Muscle layer of colon (tissue), 2 donors: ENCODE results near the gene CIAO3.

Source experiments
- H3K27ac ChIP-seq: one replicate; pipeline ENCODE4 v1.7.0; 2013; ENCODE audit warnings: low read depth, mild to moderate bottlenecking, low read length, moderate library complexity
- H3K27me3 ChIP-seq, 2 donors: one replicate each; pipeline ENCODE4 v1.7.0; 2013; ENCODE audit warnings: low read length in 2 of 2, mild to moderate bottlenecking in 2 of 2; ENCODE audit not compliant: insufficient read depth in 2 of 2, control insufficient read depth in 1 of 2
- H3K36me3 ChIP-seq: one replicate; pipeline ENCODE4 v1.7.0; 2013; ENCODE audit warnings: mild to moderate bottlenecking, low read length; ENCODE audit not compliant: insufficient read depth
- H3K4me1 ChIP-seq: one replicate; pipeline ENCODE4 v1.7.0; 2013; ENCODE audit warnings: mild to moderate bottlenecking, low read length; ENCODE audit not compliant: insufficient read depth
- H3K4me3 ChIP-seq, 2 donors: one replicate each; pipeline ENCODE4 v1.7.0; 2013; ENCODE audit warnings: low read length in 2 of 2, low read depth in 1 of 2, mild to moderate bottlenecking in 1 of 2, moderate library complexity in 1 of 2
- H3K9ac ChIP-seq: one replicate; pipeline ENCODE4 v1.7.0; 2013; ENCODE audit warnings: low read length
- H3K9me3 ChIP-seq: one replicate; pipeline ENCODE4 v1.7.0; 2013; ENCODE audit warnings: mild to moderate bottlenecking, low read length
- donor health status: abdominal sarcoma.
- donor health status: Adenocarcinoma of cecum.

CIAO3 gene

DNA sequence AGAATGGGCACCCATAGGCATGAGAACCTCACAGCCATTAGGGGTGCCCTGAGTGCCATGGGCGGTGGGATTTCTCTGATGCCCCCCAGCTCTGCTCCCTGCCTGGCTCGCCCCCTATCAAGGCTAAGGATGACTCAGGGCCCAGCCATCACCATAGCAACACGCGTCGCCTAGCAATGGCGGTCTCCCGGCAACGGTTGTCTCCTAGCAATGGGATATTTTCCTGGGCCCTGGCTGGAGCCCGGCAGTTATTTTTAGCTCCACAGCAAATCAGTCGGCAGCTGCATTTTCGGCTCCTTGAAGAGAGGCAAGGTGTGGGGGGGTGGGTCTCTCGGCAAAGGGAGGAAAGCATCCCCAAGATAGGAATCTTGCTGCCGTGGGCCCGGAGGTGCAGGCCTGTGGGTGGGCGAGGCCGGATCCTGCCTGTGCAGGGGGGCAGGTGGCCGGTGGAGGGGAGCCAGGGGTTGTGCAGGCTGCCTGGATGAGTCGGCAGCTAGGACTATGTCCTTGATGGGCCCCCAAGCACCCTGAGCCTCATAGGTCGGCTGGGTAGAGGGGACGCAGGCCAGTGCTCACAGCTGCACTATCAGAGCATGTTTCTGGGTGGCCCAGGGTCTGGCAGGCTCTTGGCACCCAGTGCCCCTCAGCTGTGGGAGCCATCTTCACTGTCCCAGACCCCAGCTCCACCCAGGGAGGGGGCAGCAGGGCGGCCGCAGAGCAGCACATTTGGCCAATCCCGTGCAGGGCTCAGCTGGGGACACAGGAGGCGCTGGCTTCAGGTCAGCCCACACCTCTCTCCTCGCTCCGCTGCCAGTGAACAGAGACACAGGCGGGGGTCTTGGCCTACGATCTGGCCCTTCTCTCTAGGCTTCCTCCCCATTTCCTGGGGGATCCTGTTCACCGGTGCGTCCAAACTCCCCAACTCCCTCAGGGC lies 31.0 kb downstream of the CIAO3 start:
- H3K36me3 ChIP-seq, result no peaks in the 10 kb centered on the region
- H3K27me3 ChIP-seq, result peaks cover 45 to 66% of the 10 kb centered on the region in 2 donors
- H3K9ac ChIP-seq, result no peak overlapping the region
- H3K4me3 ChIP-seq, result no peak overlapping the region
- peaks cover 3% of the 10 kb centered on the region for H3K4me1 ChIP-seq
- H3K27ac ChIP-seq, result no peak overlapping the region
- no peaks in the 10 kb centered on the region for H3K9me3 ChIP-seq

DNA sequence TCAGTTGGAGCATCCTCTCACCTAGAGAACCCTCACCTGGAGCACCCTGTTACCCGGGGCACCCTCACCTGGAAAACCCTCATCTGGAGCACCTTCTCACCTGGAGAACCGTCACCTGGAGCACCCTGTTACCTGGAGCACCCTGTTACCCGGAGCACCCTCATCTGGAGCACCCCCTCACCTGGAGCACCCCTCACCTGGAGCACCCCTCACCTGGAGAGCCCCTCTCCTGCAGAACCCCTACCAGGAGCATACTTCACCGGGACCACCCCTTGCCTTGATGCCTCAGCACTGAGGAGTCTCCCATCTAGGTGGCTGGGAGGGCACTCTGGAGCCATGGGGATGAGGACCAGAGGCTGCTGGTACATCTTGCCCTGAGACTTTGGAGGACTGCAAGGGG lies 31.8 kb downstream of the CIAO3 start:
- Histone ChIP-seq H3K9ac (no peak overlapping the region), H3K27ac (no peak overlapping the region), H3K36me3 (no peaks in the 10 kb centered on the region), H3K4me1 (no peaks in the 10 kb centered on the region), H3K9me3 (no peaks in the 10 kb centered on the region), H3K27me3 (peaks cover 50 to 69% of the 10 kb centered on the region in 2 donors), H3K4me3 (no peak overlapping the region)

DNA sequence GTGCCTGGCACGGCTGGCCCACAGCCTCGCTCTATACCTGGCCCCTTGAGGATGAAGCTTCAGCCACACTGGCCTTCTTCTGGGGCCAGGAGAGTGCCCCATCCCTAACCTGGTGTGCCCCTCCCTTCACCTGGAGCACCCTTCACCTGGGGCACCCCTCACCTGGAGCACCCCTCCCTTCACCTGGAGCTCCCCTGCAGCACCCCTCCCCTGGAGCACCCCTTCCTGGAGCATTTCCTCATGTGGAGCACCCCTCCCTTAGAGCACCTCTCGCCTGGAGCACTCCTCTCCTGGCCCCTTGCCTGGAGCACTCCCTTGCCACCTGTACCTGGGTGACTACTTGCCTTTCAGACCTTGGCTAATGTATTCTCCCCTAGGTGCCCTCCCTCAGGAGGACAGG lies 32.8 kb downstream of the CIAO3 start:
- no peak overlapping the region for H3K9ac ChIP-seq
- H3K36me3 ChIP-seq, result no peaks in the 10 kb centered on the region
- no peaks in the 10 kb centered on the region for H3K4me1 ChIP-seq
- no peaks in the 10 kb centered on the region for H3K9me3 ChIP-seq
- peaks cover 57 to 79% of the 10 kb centered on the region in 2 donors for H3K27me3 ChIP-seq
- no peak overlapping the region for H3K4me3 ChIP-seq
- H3K27ac ChIP-seq, result no peak overlapping the region

DNA sequence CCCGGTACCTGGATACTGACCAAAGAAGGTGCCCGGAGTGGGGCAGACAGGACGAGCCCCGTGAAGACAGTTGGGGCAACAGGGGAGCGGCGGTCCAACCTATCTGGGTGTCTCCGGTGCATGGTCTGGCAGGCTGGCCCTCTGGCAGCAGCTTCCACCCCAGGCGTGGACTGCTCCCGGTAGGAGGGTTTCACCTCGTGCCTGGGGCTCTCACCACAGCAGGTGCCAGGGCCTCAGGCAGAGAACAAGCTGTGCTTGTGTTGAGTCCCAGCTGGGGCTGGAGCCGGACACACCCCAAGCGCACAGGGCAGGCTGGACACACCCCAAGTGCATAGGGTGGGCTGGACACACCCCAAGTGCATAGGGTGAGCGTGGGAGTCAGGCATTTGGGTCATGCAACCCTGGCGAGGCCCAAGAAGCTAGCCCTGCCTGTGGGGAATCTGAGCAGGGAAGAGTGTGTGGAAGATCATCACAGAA lies 33.7 kb downstream of the CIAO3 start:
- Histone ChIP-seq H3K4me3 (no peak overlapping the region), H3K27me3 (peaks cover 59 to 88% of the 10 kb centered on the region in 2 donors), H3K27ac (no peak overlapping the region), H3K36me3 (no peaks in the 10 kb centered on the region), H3K4me1 (no peaks in the 10 kb centered on the region), H3K9ac (no peak overlapping the region), H3K9me3 (no peaks in the 10 kb centered on the region)

DNA sequence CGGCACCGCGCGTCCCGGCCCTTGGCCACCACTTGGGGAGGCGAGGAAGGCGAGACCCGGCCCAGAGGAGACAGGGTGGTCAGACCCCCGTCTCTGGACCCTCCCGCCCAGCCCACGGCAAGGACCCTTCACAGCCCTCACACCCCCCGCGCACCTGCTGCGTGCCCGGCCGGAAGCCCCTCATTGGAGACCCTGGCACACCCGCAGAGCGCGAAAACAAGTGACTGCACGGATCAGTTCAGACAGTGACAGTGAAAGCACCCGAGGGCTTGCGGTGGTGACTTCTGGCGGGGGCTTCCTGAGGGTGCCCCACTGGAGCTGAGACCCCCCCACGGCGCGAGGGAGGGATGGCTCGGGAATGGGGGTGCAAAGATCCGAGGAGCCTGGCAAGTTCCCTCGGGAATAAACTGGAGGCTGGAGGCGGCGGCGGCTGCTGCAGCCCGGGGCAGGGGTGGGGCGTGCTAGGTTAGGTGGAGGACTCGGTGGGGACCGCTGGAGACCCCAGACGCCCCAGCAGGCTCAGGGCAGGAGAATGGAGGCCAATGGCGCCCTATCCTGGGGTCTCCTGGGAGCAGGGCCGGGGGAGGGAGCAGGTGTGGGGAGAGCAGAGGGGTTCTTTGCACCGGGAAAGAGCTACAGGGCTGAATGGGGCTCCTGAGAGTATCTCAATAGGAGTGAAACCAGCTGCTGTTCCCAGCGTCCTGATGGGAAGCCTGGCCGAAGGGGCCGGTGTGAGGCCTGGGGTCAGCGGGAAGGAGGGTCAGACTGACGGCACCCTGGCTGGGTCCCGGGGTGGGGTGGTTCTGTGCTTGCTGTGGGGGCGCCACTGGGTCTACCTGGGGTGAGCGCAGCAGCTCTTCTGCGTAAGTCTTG lies 34.4 kb downstream of the CIAO3 start:
- no peaks in the 10 kb centered on the region for H3K4me1 ChIP-seq
- no peak overlapping the region for H3K27ac ChIP-seq
- H3K4me3 ChIP-seq, result no peak overlapping the region
- no peaks in the 10 kb centered on the region for H3K9me3 ChIP-seq
- H3K9ac ChIP-seq, result no peak overlapping the region
- H3K36me3 ChIP-seq, result no peaks in the 10 kb centered on the region
- peaks cover 57 to 92% of the 10 kb centered on the region in 2 donors for H3K27me3 ChIP-seq

DNA sequence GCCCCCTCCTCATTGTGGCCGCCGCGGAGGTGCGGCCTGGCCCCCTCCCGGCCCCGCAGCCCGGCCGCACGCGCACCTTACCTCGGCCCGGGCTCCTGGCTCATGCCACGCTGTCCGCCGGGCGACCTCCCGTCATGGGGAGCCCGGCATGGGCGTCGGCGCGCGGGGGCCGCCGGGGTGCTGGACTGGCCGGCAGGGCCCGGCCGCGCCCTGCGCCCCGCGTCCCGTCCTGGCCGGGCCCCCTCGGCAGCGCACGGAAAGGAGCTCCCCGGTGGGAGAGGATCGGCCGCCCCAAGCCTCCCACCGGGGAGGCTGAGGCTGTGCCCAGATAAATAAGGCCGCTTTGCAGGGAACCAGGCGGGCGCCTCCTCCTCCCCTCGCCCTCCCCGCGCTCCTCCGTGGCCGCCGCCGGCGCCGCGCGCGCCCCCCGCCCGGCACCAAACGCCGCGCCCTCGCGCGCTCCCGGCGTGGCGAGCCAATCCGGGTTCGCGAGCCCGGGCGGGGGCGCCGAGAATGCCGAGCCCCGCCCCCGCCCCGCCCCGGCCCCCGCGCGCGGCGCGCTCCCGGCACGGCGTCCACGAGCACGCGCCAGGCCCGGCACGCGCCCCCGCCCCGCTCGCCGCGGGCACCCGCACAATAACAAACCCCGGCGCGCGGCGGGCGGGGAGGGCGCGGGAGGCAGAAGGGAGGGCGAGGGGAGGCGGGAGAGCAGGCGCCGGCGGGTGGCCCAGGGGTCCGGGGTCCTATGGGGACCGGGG lies 35.2 kb downstream of the CIAO3 start, which contains the start of gene FBXL16:
Gene FBXL16, minus strand, starts transcription at position 371 of the 758 bp plus-strand sequence. CDS start 8,396 bp downstream, outside the sequence.
- no peaks in the 10 kb centered on the region for H3K9me3 ChIP-seq
- H3K9ac ChIP-seq, result no peak within 1 kb of the TSS
- no peak within 1 kb of the TSS for H3K27ac ChIP-seq
- H3K4me1 ChIP-seq, result no peaks in the 10 kb centered on the region
- H3K27me3 ChIP-seq, result peaks cover 50 to 91% of the 10 kb centered on the region in 2 donors
- H3K4me3 ChIP-seq, result no peak within 1 kb of the TSS
- H3K36me3 ChIP-seq, result no peaks in the 10 kb centered on the region

DNA sequence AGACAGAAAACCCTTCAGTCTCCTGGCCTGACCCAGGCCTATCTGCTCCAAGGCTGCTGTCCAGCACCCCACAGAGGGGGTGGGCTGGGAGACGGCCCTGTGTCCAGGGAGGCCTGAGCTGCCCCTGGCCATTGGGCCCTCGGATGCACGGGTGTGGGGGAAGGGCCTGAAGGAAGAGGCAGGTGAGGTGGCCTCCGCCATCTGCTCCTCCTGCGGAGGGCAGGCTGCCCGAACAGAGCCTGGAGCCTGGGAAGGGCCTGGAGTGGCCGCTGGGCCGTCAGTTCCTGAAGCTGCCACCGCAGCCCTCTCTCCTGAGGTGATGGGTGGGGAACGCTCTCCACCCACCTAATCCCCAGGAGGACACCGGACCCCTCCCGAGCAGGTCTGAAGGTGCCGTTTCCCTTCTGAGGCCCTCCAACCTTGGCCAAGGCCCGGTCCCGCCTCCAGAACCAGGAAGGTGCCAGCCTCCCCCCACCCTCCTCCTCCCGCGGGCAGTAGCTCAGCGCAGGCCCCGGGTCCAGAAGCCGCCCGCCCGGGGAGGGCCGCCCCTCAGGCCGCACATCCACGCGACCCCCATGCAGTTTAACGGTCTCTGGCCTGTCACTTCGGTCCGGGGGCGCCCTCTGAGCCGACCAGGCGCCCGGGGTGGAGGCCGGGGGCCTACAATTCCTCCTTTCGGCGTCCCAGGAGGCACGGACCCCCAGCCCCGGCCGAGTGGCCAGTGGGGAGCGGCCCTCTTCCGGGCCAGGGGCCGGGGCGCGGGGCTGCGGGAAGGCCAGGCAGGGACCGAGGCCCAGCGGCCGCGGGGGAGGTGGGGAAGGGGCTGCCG lies 36.0 kb downstream of the CIAO3 start:
- Histone ChIP-seq H3K9ac (no peak overlapping the region), H3K27me3 (peaks cover 41 to 91% of the 10 kb centered on the region in 2 donors), H3K4me1 (no peaks in the 10 kb centered on the region), H3K36me3 (no peaks in the 10 kb centered on the region), H3K9me3 (no peaks in the 10 kb centered on the region), H3K27ac (no peak overlapping the region), H3K4me3 (no peak overlapping the region)

DNA sequence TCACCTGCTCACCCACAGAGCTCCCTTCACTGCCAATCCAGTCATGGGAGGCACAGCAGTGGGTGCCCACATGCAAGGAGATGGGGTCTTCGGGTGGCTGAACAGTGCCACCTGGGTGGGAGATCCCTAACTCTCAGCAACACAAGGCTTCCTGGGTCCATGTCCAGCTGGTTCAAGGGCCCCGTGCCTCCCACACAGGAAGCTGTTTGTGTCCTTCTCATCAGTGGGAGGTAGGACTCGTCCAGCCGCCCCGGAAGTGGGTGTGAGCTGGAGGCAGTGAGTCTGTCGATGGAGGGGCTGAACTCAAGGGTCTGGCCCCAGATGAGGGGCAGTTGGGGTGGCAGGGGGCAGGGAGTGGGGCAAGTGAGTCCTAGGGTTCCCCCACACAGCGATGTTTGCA lies 36.8 kb downstream of the CIAO3 start:
- no peaks in the 10 kb centered on the region for H3K36me3 ChIP-seq
- H3K4me3 ChIP-seq, result no peak overlapping the region
- H3K9ac ChIP-seq, result no peak overlapping the region
- no peaks in the 10 kb centered on the region for H3K4me1 ChIP-seq
- H3K27ac ChIP-seq, result no peak overlapping the region
- no peaks in the 10 kb centered on the region for H3K9me3 ChIP-seq
- peaks cover 34 to 91% of the 10 kb centered on the region in 2 donors for H3K27me3 ChIP-seq

DNA sequence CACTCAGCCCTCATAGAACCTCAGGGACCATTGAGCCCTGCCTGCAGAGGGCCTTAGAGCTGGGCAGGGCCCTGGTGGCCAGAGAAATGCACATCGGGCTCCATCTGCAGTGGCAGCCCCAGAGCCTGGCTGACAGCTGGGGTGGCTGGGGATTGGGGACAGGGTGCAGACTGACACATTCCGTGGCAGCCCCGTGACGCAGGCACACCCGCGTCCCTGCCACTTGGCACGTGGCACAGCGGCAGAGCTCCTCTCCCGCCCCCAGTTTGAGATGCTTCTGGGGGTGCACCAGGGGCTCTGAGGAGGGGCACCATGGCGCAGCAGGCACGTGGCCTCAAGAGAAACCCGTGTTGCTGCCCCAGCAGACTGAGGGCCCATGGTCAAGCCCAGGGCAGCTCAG lies 37.4 kb downstream of the CIAO3 start:
- no peak overlapping the region for H3K27ac ChIP-seq
- H3K9ac ChIP-seq, result no peak overlapping the region
- no peak overlapping the region for H3K4me3 ChIP-seq
- H3K36me3 ChIP-seq, result no peaks in the 10 kb centered on the region
- H3K9me3 ChIP-seq, result no peaks in the 10 kb centered on the region
- H3K4me1 ChIP-seq, result no peaks in the 10 kb centered on the region
- peaks cover 28 to 85% of the 10 kb centered on the region in 2 donors for H3K27me3 ChIP-seq

DNA sequence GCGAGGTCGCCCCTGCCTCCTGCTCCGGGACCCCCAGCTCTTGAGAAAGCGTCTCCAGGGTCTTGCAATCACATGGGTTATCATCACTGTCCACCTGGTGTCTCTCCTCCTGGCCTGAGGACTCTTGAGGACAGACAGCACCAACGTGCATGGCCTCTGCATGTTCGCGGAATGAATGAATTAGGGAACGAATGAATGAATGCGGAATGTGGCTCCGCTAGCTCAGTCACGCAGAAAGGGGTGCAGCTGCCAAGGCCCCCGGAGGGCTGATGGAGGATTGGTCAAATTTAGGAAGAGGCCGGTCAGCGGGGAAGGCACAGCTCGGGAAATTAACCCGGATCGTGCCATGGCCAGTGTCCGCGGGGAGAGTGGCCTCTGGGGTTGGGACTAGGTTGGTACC lies 38.5 kb downstream of the CIAO3 start:
- H3K27me3 ChIP-seq, result peaks cover 17 to 74% of the 10 kb centered on the region in 2 donors
- no peak overlapping the region for H3K27ac ChIP-seq
- no peaks in the 10 kb centered on the region for H3K36me3 ChIP-seq
- no peak overlapping the region for H3K9ac ChIP-seq
- H3K4me1 ChIP-seq, result no peaks in the 10 kb centered on the region
- no peaks in the 10 kb centered on the region for H3K9me3 ChIP-seq
- H3K4me3 ChIP-seq, result no peak overlapping the region
